Measurements from ENCODE around the gene CNTNAP2. TPM values are rescaled to one million over a fixed set of nuclear protein-coding genes. Genes with fewer than 3 reads are reported as not detected.
"Not testable (repeated sequence)": the region's sequence is repeated elsewhere in the genome, so short reads cannot be mapped to it uniquely, and the experiment has no call there.

Gene CNTNAP2
- polyA plus RNA-seq, 4 donors = 0.54 to 10.1 (median 2.6) TPM

- Histone ChIP-seq H3K27me3 (ENCODE audit: control insufficient read depth in 3 of 3, insufficient read depth in 3 of 3, low read length in 3 of 3) (no peaks in the 10 kb centered on the region), H3K9me3 (ENCODE audit: control insufficient read depth in 2 of 2, insufficient read depth in 1 of 2, low read depth in 1 of 2, low read length in 1 of 2) (peaks cover 0 to 4% of the 10 kb centered on the region in 2 donors), H3K4me1 (ENCODE audit: control insufficient read depth in 3 of 3, insufficient read depth in 2 of 3, low read depth in 1 of 3, low read length in 2 of 3) (no peaks in the 10 kb centered on the region), H3K4me3 (ENCODE audit: low read depth in 1 of 3, low read length in 3 of 3) (no peak overlapping the region), H3K27ac (ENCODE audit: low read depth in 1 of 3, low read length in 2 of 3) (no peak overlapping the region), H3K36me3 (ENCODE audit: control insufficient read depth in 3 of 3, insufficient read depth in 2 of 3, low read depth in 1 of 3, low read length in 3 of 3) (no peaks in the 10 kb centered on the region)
- 66 to 73% (median 69%) methylated on average over 2 of the region's 2 CpGs for WGBS, 3 donors
- FAIRE-seq (no peak), DNase-seq (no peak)
Measured at GRCh38 chr7:147096629-147097028, 980.0 kb downstream of the CNTNAP2 start.

- Histone ChIP-seq H3K36me3 (ENCODE audit: control insufficient read depth in 3 of 3, insufficient read depth in 2 of 3, low read depth in 1 of 3, low read length in 3 of 3) (no peaks in the 10 kb centered on the region), H3K4me1 (ENCODE audit: control insufficient read depth in 3 of 3, insufficient read depth in 2 of 3, low read depth in 1 of 3, low read length in 2 of 3) (no peaks in the 10 kb centered on the region), H3K9me3 (ENCODE audit: control insufficient read depth in 2 of 2, insufficient read depth in 1 of 2, low read depth in 1 of 2, low read length in 1 of 2) (peaks cover 0 to 6% of the 10 kb centered on the region in 2 donors), H3K27me3 (ENCODE audit: control insufficient read depth in 3 of 3, insufficient read depth in 3 of 3, low read length in 3 of 3) (no peaks in the 10 kb centered on the region), H3K27ac (ENCODE audit: low read depth in 1 of 3, low read length in 2 of 3) (no peak overlapping the region), H3K4me3 (ENCODE audit: low read depth in 1 of 3, low read length in 3 of 3) (no peak overlapping the region)
- WGBS, 3 donors = 51 to 56% (median 55%) methylated on average over 2 of the region's 2 CpGs
- DNase-seq (no peak), FAIRE-seq (no peak)
Measured at GRCh38 chr7:147103224-147103623, 986.6 kb downstream of the CNTNAP2 start.

DNA sequence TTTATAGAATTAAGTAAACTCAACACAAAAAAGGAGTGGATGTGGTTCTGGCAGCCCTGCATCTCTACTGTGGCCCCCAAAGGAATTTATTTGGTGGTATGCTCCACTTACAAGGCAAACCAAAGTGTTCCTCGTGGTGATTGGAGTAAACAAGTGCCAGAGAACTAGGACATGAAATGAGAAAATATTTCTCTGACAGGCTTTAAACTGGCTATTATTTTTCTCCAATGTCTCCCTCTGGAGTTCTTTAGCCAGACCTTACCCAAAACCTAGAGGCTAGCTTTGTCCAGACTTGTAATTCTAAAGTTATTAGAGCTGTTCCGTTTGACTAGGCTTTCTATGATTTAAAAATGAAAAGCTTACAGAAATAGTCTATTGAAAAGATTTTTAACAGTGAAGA, 990.1 kb downstream of the CNTNAP2 start:
- H3K27ac ChIP-seq (ENCODE audit: low read depth in 1 of 3, low read length in 2 of 3) = no peak overlapping the region
- no peaks in the 10 kb centered on the region for H3K27me3 ChIP-seq (ENCODE audit: control insufficient read depth in 3 of 3, insufficient read depth in 3 of 3, low read length in 3 of 3)
- H3K36me3 ChIP-seq (ENCODE audit: control insufficient read depth in 3 of 3, insufficient read depth in 2 of 3, low read depth in 1 of 3, low read length in 3 of 3) = no peaks in the 10 kb centered on the region
- no peak overlapping the region for H3K4me3 ChIP-seq (ENCODE audit: low read depth in 1 of 3, low read length in 3 of 3)
- FAIRE-seq = no peak
- H3K4me1 ChIP-seq (ENCODE audit: control insufficient read depth in 3 of 3, insufficient read depth in 2 of 3, low read depth in 1 of 3, low read length in 2 of 3) = no peaks in the 10 kb centered on the region
- WGBS, 3 donors = 41 to 45% (median 44%) methylated on average over 2 of the region's 2 CpGs
- DNase-seq = no peak
- H3K9me3 ChIP-seq (ENCODE audit: control insufficient read depth in 2 of 2, insufficient read depth in 1 of 2, low read depth in 1 of 2, low read length in 1 of 2) = peaks cover 0 to under 1% of the 10 kb centered on the region in 2 donors

DNA sequence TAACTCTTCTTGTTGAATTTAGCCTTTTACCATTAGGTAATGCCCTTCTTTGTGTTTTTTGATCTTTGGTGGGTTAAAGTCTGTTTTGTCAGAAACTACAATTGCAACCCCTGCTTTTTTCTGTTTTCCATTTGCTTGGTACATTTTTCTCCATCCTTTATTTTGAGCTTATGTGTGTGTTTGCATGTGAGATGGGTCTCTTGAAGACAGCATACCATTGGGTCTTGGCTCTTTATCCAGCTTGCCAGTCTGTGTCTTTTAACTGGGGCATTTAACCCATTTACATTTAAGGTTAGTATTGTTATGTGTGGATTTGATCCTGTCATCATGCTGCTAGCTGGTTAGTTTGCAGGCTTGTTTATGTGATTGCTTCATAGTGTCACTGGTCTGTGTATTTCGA, 997.9 kb downstream of the CNTNAP2 start:
- not testable (repeated sequence) for H3K4me1 ChIP-seq (ENCODE audit: control insufficient read depth in 3 of 3, insufficient read depth in 2 of 3, low read depth in 1 of 3, low read length in 2 of 3); H3K27me3 ChIP-seq (ENCODE audit: control insufficient read depth in 3 of 3, insufficient read depth in 3 of 3, low read length in 3 of 3); H3K27ac ChIP-seq (ENCODE audit: low read depth in 1 of 3, low read length in 2 of 3); DNase-seq; H3K36me3 ChIP-seq (ENCODE audit: control insufficient read depth in 3 of 3, insufficient read depth in 2 of 3, low read depth in 1 of 3, low read length in 3 of 3); H3K4me3 ChIP-seq (ENCODE audit: low read depth in 1 of 3, low read length in 3 of 3); FAIRE-seq
- WGBS, 3 donors = 63 to 89% (median 88%) methylated on average over 1 of the region's 1 CpG
- H3K9me3 ChIP-seq (ENCODE audit: control insufficient read depth in 2 of 2, insufficient read depth in 1 of 2, low read depth in 1 of 2, low read length in 1 of 2) = peaks cover 0 to 28% of the 10 kb centered on the region in 2 donors

GRCh38 chr7:147136352-147136751, 1019.8 kb downstream of the CNTNAP2 start:
- Histone ChIP-seq H3K27me3 (ENCODE audit: control insufficient read depth in 3 of 3, insufficient read depth in 3 of 3, low read length in 3 of 3) (no peaks in the 10 kb centered on the region), H3K4me3 (ENCODE audit: low read depth in 1 of 3, low read length in 3 of 3) (no peak overlapping the region), H3K36me3 (ENCODE audit: control insufficient read depth in 3 of 3, insufficient read depth in 2 of 3, low read depth in 1 of 3, low read length in 3 of 3) (no peaks in the 10 kb centered on the region), H3K27ac (ENCODE audit: low read depth in 1 of 3, low read length in 2 of 3) (no peak overlapping the region), H3K9me3 (ENCODE audit: control insufficient read depth in 2 of 2, insufficient read depth in 1 of 2, low read depth in 1 of 2, low read length in 1 of 2) (no peaks in the 10 kb centered on the region), H3K4me1 (ENCODE audit: control insufficient read depth in 3 of 3, insufficient read depth in 2 of 3, low read depth in 1 of 3, low read length in 2 of 3) (no peaks in the 10 kb centered on the region)
- DNase-seq = no peak
- 74 to 81% (median 77%) methylated on average over 2 of the region's 2 CpGs for WGBS, 3 donors
- FAIRE-seq = no peak

GRCh38 chr7:147145194-147145593, 1028.6 kb downstream of the CNTNAP2 start:
- FAIRE-seq = no peak

DNA sequence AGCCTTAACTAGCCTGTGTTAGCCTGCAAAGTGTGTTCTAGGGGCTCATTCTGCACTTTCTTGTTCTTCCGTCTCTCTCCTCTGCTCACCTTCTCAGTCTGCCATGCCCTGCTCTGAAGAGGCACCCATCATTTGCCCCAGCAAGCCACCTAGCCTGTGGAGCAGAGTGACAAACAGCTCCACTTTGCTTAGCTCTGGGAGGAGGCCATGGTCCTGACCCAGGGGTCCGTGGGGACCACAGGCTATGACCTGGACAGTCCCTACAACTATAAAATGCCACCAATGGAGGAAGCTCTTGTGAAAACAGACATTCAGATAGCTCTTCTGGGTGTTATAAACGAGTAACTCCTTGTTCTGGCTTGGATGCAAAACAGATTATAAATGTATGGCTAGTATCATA, 1029.6 kb downstream of the CNTNAP2 start:
- H3K9me3 ChIP-seq (ENCODE audit: control insufficient read depth in 2 of 2, insufficient read depth in 1 of 2, low read depth in 1 of 2, low read length in 1 of 2) = no peaks in the 10 kb centered on the region
- 60 to 61% (median 61%) methylated on average over 3 of the region's 3 CpGs for WGBS, 3 donors
- no peak for FAIRE-seq
- no peaks in the 10 kb centered on the region for H3K36me3 ChIP-seq (ENCODE audit: control insufficient read depth in 3 of 3, insufficient read depth in 2 of 3, low read depth in 1 of 3, low read length in 3 of 3)
- no peaks in the 10 kb centered on the region for H3K27me3 ChIP-seq (ENCODE audit: control insufficient read depth in 3 of 3, insufficient read depth in 3 of 3, low read length in 3 of 3)
- H3K27ac ChIP-seq (ENCODE audit: low read depth in 1 of 3, low read length in 2 of 3) = no peak overlapping the region
- no peak overlapping the region for H3K4me3 ChIP-seq (ENCODE audit: low read depth in 1 of 3, low read length in 3 of 3)
- no peak for DNase-seq
- H3K4me1 ChIP-seq (ENCODE audit: control insufficient read depth in 3 of 3, insufficient read depth in 2 of 3, low read depth in 1 of 3, low read length in 2 of 3) = no peaks in the 10 kb centered on the region

More at GRCh38 chr7:147145194-147145593, 1028.6 kb downstream of the CNTNAP2 start:
- WGBS, 3 donors = 24 to 35% (median 24%) methylated on average over 2 of the region's 2 CpGs
- H3K27ac ChIP-seq (ENCODE audit: low read depth in 1 of 3, low read length in 2 of 3) = no peak overlapping the region
- no peaks in the 10 kb centered on the region for H3K27me3 ChIP-seq (ENCODE audit: control insufficient read depth in 3 of 3, insufficient read depth in 3 of 3, low read length in 3 of 3)
- no peaks in the 10 kb centered on the region for H3K9me3 ChIP-seq (ENCODE audit: control insufficient read depth in 2 of 2, insufficient read depth in 1 of 2, low read depth in 1 of 2, low read length in 1 of 2)
- no peaks in the 10 kb centered on the region for H3K4me1 ChIP-seq (ENCODE audit: control insufficient read depth in 3 of 3, insufficient read depth in 2 of 3, low read depth in 1 of 3, low read length in 2 of 3)
- no peak overlapping the region for H3K4me3 ChIP-seq (ENCODE audit: low read depth in 1 of 3, low read length in 3 of 3)
- DNase-seq = no peak
- H3K36me3 ChIP-seq (ENCODE audit: control insufficient read depth in 3 of 3, insufficient read depth in 2 of 3, low read depth in 1 of 3, low read length in 3 of 3) = no peaks in the 10 kb centered on the region

DNA sequence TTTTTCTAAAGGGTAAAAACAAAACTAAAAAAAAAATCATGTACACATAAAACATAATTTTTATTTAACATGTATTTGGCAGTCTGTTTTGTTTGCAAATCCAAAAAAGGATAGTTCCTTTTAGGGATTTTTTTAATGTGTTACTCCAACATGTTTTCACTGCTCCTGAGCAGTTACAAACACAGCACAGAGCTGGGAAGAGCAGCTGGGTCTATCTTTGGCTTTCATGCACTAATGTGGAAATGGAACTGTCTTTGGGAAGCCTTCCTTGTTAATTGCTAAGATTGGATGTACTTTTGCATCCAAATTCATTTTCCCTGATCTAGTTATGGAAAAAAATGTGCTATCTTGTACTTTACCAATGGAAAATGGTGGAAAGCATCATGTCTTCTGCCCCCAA, 1035.1 kb downstream of the CNTNAP2 start:
- no peaks in the 10 kb centered on the region for H3K36me3 ChIP-seq (ENCODE audit: control insufficient read depth in 3 of 3, insufficient read depth in 2 of 3, low read depth in 1 of 3, low read length in 3 of 3)
- no peak overlapping the region for H3K27ac ChIP-seq (ENCODE audit: low read depth in 1 of 3, low read length in 2 of 3)
- no peaks in the 10 kb centered on the region for H3K9me3 ChIP-seq (ENCODE audit: control insufficient read depth in 2 of 2, insufficient read depth in 1 of 2, low read depth in 1 of 2, low read length in 1 of 2)
- H3K4me3 ChIP-seq (ENCODE audit: low read depth in 1 of 3, low read length in 3 of 3) = no peak overlapping the region
- no peaks in the 10 kb centered on the region for H3K4me1 ChIP-seq (ENCODE audit: control insufficient read depth in 3 of 3, insufficient read depth in 2 of 3, low read depth in 1 of 3, low read length in 2 of 3)
- H3K27me3 ChIP-seq (ENCODE audit: control insufficient read depth in 3 of 3, insufficient read depth in 3 of 3, low read length in 3 of 3) = no peaks in the 10 kb centered on the region
- DNase-seq = no peak
- FAIRE-seq = no peak

- Histone ChIP-seq H3K27ac (ENCODE audit: low read depth in 1 of 3, low read length in 2 of 3) (no peak overlapping the region), H3K4me3 (ENCODE audit: low read depth in 1 of 3, low read length in 3 of 3) (no peak overlapping the region), H3K36me3 (ENCODE audit: control insufficient read depth in 3 of 3, insufficient read depth in 2 of 3, low read depth in 1 of 3, low read length in 3 of 3) (no peaks in the 10 kb centered on the region), H3K27me3 (ENCODE audit: control insufficient read depth in 3 of 3, insufficient read depth in 3 of 3, low read length in 3 of 3) (no peaks in the 10 kb centered on the region), H3K9me3 (ENCODE audit: control insufficient read depth in 2 of 2, insufficient read depth in 1 of 2, low read depth in 1 of 2, low read length in 1 of 2) (no peaks in the 10 kb centered on the region), H3K4me1 (ENCODE audit: control insufficient read depth in 3 of 3, insufficient read depth in 2 of 3, low read depth in 1 of 3, low read length in 2 of 3) (no peaks in the 10 kb centered on the region)
- DNase-seq = no peak
- WGBS, 3 donors = 80 to 89% (median 82%) methylated on average over 3 of the region's 3 CpGs
- no peak for FAIRE-seq
Measured at GRCh38 chr7:147153571-147153970, 1037.0 kb downstream of the CNTNAP2 start.

Data from small intestine (tissue), 7 donors.